GM18498 (cell line): ENCODE measurements around the gene ALCAM.

ENCODE experiments used
- ATAC-seq: cut with Tn5 transposase; IDR thresholded peaks from one replicate; pipeline ENCODE4 v1.9.1; 2021; ENCODE audit warnings: mild to moderate bottlenecking, moderate library complexity; ENCODE audit not compliant: unreplicated experiment

The ALCAM gene

DNA sequence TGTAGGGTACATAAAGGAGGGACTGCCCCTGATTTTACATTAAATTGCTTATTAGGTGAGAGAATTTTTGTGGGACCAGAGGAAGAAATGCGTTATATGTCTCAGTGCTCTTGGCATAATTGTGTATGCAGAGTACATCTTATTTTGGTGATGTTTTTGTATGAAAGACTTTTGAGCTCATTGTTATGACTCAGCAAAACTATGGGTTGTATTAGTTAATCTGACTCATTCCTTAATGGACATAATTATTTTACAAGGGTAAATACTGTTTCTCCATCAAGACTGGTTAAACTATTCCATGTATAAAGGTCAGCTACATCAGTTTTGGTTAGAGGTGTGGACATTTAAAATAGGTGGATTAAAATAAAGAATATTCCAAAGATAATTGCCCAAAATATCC, 156.8 kb downstream of the ALCAM start:
- no peak for ATAC-seq

GRCh38 chr3:105525531-105525930, 158.8 kb downstream of the ALCAM start:
- ATAC-seq = no peak

DNA sequence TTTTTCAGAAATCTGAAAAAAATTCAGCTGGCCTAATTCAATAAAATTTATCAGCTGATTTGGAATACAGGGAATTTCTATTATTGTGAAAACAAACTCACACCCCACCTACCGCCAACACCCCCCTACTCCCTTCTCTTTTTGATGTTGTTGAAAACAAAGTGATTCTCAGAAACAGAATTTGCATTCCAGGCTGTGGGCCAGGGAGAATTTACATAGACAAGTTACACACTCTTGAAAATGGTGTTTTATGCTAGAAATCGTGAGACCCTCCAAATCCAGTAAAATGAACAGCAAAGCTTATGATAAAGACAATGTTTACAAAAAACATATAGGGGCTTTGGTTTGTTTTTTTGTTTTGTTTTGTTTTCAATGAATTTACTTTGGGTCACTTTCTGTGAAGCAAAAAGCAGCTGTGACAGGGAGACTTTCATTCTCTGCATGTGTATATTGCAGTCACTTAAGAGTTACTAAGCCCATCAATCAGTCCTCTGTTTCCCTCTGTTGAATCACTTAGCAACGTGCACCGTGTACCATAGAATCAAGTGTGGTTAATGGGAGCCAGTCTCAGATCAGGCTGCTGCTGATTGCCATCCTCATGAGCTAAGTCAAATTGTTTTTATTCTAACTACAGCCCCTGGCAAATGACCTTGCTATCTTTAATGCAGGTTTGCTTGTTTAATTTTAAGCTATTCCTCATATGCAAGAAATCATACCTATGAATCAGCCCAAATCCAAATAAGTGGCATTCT, 159.8 kb downstream of the ALCAM start:
- ATAC-seq = no peak

DNA sequence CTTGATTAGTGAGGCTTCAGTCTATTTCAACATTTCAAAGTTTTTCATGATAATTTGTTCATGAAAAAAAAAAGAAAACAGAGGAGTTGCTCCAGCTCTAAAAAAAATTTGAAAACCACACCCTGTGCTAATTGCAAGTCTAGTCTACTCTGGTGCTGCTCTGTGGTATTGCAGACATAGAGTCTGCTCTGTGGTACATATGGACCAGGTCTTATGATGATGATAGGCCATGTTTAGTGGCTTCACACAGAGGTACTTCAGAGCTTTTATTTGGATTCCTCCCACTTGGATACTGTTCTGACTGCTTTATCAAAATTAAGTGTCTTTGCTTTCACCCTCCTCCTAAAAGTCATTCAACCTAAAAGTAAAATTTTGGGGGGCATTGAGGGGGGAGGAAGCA, 160.8 kb downstream of the ALCAM start:
- no peak for ATAC-seq

GRCh38 chr3:105527949-105528348, 161.2 kb downstream of the ALCAM start:
- ATAC-seq = peak; percentile 84

- ATAC-seq = no peak
Measured at GRCh38 chr3:105528955-105529354, 162.2 kb downstream of the ALCAM start.

DNA sequence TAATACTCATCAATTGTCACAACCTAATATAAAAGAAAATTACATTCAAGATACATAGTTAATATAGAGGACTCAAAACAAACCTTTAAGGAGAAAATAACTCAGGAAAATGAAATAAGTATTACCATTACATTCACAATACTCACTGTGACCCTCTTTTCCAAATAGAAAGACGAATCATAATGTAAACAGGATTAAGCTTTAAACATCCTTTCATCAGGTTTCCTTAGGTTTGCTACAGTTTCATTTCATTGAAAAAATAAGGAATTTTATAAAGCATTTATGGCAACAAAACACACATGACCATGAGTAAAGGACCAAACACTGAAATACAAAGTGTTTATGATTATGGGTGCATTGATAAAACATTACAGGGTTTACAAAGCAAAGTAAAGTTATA, 162.7 kb downstream of the ALCAM start:
- no peak for ATAC-seq

DNA sequence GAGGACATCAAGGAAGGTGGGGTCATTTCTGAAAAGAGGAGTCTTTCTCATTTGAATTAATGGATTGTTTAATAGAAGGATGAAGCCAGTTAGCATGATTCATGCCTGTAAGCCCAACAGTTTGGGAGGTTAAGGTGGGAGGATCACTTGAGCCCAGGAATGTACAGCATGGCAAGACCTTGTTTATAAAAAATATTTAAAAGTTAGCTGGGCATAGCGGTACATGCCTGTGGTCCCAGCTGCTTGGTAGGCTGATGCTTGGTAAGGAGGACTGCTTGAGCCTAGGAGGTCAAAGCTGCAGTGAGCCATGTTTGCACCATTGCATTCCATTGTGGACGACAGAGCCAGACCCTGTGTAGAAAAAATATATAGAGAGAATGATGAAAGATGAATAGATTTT, 165.5 kb downstream of the ALCAM start:
- no peak for ATAC-seq

- no peak for ATAC-seq
Measured at GRCh38 chr3:105533960-105534359, 167.3 kb downstream of the ALCAM start.

GRCh38 chr3:105534491-105534890, 167.8 kb downstream of the ALCAM start:
- ATAC-seq = no peak

GRCh38 chr3:105537371-105538080, 170.8 kb downstream of the ALCAM start:
- no peak for ATAC-seq

DNA sequence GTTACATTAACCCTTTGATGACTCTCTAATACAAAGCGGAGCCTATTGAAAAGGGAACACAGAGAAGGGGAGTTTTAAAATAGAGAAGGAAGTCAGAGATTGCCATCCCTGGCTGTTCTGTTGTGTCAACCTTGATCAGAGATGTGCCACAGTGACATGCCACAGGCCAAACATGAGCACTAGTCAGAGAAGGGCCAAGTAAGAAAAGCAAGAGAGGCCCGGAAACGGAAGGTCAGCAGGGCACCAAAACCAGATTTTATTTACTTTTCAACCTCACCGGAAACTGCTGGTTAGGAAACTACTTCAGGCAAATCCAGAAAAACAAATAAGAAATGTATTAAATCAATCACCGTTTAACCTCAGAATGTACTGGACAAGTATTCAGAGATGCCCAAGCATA, 171.8 kb downstream of the ALCAM start:
- no peak for ATAC-seq

DNA sequence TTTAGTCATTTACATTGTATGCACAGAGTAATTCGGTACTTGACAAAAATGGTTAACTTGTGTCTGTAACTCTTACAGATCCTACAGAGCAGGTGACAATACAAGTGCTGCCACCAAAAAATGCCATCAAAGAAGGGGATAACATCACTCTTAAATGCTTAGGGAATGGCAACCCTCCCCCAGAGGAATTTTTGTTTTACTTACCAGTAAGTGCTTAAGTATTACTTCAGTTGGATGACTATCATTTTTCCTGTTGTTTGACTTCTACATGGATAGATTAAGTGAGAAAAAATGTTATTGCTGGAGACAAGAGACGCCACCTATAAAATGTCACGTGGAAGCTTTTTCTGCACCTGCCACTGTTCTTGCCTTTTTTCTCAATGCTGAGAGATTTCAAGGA, 173.2 kb downstream of the ALCAM start:
- no peak for ATAC-seq

- ATAC-seq = no peak
Measured at GRCh38 chr3:105542282-105543019, 175.7 kb downstream of the ALCAM start.

DNA sequence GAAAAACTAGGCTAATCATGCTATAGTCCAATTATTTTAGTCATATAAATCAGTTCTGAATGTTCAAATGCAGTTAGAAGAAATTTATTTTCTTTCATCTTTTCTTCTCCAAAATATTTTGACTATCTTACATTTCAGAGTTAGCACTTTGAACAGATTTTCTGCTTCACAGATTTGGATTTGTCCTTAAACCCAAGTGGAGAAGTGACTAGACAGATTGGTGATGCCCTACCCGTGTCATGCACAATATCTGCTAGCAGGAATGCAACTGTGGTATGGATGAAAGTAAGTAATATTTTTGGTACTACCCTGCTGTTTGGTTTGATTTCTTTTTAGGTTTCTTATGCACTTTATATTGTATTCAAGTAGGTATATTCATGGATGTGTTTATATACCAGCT, 178.3 kb downstream of the ALCAM start:
- no peak for ATAC-seq

DNA sequence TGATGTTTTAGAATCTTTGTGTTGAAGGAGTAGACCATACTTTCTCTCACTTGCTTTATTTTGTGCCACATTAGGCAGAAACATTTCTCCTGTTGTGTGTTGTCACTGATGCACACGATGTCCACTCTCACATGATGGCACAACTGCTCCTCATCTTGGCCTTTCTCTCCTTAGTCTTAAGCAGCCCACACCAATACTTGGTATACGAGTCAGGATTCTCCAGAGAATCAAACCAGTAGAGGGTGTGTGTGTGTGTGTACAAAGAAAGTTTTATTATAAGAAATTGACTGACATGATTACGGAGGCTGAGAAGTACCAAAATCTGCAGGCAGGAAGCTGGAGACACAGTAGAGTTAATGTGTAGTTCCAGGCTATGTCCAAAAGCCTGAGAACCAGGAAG, 187.1 kb downstream of the ALCAM start:
- no peak for ATAC-seq

GRCh38 chr3:105555206-105555605, 188.5 kb downstream of the ALCAM start:
- no peak for ATAC-seq

DNA sequence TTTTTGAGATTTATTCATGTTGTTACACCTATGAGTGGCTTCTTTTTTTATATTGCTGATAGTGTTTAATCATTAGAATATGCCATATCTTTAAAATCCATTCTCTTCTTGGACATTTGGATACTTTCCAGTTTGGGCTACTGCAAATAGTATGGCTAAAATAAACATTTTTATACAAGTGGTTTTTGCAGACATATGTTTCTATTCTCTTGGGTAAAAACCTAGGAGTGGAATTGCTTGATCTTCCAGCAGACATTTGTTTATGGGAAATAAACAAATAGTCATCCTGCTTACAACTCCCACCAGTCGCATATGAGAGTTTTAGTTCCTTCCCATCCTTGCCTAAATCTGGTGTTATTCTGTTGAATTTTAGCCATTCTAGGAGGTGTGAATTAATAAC, 193.1 kb downstream of the ALCAM start:
- ATAC-seq = no peak

DNA sequence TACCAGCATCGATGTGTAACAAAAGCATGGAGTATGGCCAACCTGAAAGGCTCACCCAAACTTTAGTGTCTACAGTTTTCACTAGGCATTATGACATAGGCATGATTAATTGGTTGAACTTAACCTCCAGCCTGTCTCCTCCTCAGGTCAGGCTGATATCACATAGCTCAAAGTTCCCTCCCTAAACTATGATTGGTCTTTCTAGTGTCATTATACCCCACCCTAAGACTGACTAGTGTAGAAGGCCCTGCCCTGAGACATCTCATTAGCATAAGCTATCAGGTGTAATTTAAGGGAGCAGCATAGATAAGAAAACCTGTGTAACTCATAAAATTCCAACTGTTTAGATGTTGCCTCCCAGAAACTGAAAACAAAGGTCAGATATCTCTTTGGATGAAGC, 195.2 kb downstream of the ALCAM start:
- no peak for ATAC-seq

DNA sequence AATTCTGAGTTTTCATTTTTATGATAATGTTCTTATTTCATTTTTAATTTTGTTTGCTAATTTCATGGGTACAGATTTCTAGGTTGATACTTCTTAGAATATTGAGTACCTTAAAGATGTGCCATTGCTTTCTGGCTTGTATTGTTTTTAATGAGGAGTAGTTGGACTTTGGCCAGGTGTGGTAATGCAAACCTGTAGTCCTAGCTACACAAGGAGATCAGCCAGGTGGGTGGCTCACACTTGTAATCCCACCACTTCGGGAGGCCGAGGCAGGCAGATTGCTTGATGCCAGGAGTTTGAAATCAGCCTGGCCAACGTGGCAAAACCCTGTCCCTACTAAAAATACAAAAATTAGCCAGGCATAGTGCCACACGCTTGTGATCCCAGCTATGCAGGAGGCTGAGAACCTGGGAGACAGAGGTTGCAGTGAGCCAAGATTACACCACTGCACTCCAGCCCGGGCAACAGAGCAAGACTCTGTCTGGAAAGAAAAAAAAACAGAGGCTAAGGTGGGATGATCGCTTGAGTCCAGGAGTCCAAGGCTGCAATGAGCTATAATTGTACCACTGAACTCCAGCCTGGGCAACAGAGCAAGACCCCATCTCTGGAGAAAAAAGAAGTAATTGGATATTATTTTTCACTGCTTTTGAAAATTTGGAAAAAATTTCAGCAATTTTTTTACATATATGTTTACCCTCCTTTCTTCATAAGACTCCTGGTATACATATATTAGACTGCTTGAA, 198.0 kb downstream of the ALCAM start:
- no peak for ATAC-seq

DNA sequence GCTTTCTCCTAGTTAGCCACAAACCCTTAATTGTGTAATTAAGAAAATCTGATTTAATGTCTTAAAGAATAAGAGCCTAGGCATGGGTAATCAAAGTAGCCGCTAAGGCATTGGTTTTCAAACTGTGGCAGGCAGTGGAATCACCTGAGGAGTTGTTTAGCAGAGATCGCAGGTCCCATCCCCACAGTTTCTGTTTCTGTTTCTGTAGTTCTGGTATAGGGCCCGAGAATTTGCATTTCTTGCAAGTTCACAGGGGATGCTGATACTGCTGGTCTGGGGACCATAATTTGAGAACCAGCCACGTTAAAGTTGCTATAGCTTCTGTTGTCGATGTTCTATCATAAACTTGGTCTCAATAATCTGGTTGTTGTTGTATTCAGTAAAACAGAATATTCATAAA, 204.3 kb downstream of the ALCAM start:
- no peak for ATAC-seq
